ENCODE results near the gene GNAL. TPM values are rescaled to one million over a fixed set of nuclear protein-coding genes. Genes with fewer than 3 reads are reported as not detected.
A peak's percentile ranks its signal among the peaks of the same experiment; 100 is the strongest.

GNAL gene
- total RNA-seq, 1 donor from 2014 or later, result 26.8 TPM

DNA sequence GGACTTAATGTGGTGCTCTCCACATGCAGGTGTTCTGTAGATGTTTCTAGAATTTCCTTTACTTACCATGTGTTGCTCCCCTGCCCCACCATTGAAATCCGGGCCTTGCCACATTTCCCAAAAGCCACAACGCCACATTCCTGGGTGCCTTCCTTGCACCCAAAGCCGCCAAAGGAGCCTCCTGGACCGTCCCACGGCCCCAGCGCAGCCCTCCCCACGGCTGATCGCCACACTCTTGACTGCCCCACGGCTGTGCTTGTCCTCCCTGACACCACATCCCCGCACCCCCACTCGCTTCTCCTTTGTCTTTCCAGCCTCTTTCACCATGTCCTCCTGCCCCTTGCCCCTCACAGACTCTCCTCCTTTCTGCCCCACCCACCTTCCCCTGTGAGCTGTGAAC is 121.9 kb downstream of the GNAL start:
- H3K9ac ChIP-seq, result no peak overlapping the region
- no peak overlapping the region for H3K27ac ChIP-seq
- H3K4me2 ChIP-seq, result no peak overlapping the region
- peaks cover 20% of the 10 kb centered on the region for H3F3A ChIP-seq (ENCODE audit: low read depth)
- DNase-seq (ENCODE audit: low spot score), result no peak
- Mint-ChIP-seq H3K27ac (peak overlapping the region; percentile 11), H3K36me3 (no peaks in the 10 kb centered on the region), H3K27me3 (ENCODE audit: insufficient read depth, low read depth) (peaks cover 5% of the 10 kb centered on the region), H3K4me1 (peaks cover 42% of the 10 kb centered on the region), H3K9me3 (no peaks in the 10 kb centered on the region), H3K4me3 (no peak overlapping the region)
- H3K4me1 ChIP-seq, result peaks cover 24% of the 10 kb centered on the region
- H2AFZ ChIP-seq (replicated peaks), result no peak overlapping the region
- H3K4me3 ChIP-seq, result no peak overlapping the region
- H3K36me3 ChIP-seq, result no peaks in the 10 kb centered on the region
- TF ChIP-seq, protein P1, sequence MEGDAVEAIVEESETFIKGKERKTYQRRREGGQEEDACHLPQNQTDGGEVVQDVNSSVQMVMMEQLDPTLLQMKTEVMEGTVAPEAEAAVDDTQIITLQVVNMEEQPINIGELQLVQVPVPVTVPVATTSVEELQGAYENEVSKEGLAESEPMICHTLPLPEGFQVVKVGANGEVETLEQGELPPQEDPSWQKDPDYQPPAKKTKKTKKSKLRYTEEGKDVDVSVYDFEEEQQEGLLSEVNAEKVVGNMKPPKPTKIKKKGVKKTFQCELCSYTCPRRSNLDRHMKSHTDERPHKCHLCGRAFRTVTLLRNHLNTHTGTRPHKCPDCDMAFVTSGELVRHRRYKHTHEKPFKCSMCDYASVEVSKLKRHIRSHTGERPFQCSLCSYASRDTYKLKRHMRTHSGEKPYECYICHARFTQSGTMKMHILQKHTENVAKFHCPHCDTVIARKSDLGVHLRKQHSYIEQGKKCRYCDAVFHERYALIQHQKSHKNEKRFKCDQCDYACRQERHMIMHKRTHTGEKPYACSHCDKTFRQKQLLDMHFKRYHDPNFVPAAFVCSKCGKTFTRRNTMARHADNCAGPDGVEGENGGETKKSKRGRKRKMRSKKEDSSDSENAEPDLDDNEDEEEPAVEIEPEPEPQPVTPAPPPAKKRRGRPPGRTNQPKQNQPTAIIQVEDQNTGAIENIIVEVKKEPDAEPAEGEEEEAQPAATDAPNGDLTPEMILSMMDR (IDR thresholded peaks at IDR 0.05), result no peak
- TF ChIP-seq EZH2phosphoT487 (IDR thresholded peaks at IDR 0.05) (no peak), EZH2 (IDR thresholded peaks at IDR 0.05) (no peak)
- H3K9me3 ChIP-seq (ENCODE audit: low read depth), result no peaks in the 10 kb centered on the region
- no peaks in the 10 kb centered on the region for H3K27me3 ChIP-seq
- H3K79me2 ChIP-seq (ENCODE audit: low read depth), result no peaks in the 10 kb centered on the region
- no peaks in the 10 kb centered on the region for H4K20me1 ChIP-seq (ENCODE audit: low read depth)

DNA sequence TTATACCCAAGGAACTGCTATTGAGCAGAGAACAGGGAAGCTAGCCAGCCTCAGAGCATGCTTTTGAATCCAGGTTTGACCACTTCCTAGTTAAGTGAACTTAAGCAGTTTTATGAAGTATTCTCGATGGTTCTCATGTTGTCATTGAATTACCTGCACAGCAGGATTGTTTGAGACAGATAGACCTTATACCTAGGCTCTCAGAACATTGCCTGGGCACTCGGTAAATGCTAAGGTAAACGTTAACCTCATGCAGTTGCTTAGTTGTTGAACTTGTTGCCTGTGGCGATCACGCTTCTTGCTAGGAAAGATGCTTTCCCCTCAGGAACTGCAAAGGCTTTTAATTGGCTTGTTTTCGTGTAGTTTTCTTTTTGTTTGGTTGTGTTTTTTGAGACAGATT is 128.2 kb downstream of the GNAL start:
- DNase-seq (ENCODE audit: low spot score), result no peak
- no peaks in the 10 kb centered on the region for H3K9me3 ChIP-seq (ENCODE audit: low read depth)
- no peak overlapping the region for H3K9ac ChIP-seq
- no peaks in the 10 kb centered on the region for H3K4me1 ChIP-seq
- H3F3A ChIP-seq (ENCODE audit: low read depth), result no peaks in the 10 kb centered on the region
- no peak overlapping the region for H3K4me3 ChIP-seq
- no peaks in the 10 kb centered on the region for H3K36me3 ChIP-seq
- H3K27me3 Mint-ChIP-seq (ENCODE audit: insufficient read depth, low read depth), result peaks cover 5% of the 10 kb centered on the region
- no peaks in the 10 kb centered on the region for H3K4me1 Mint-ChIP-seq
- H4K20me1 ChIP-seq (ENCODE audit: low read depth), result no peaks in the 10 kb centered on the region
- H3K27ac Mint-ChIP-seq, result no peak overlapping the region
- H2AFZ ChIP-seq (replicated peaks), result no peak overlapping the region
- H3K79me2 ChIP-seq (ENCODE audit: low read depth), result no peaks in the 10 kb centered on the region
- H3K36me3 Mint-ChIP-seq, result no peaks in the 10 kb centered on the region
- H3K9me3 Mint-ChIP-seq, result peaks cover 5% of the 10 kb centered on the region
- TF ChIP-seq EZH2 (IDR thresholded peaks at IDR 0.05) (no peak), EZH2phosphoT487 (IDR thresholded peaks at IDR 0.05) (no peak)
- TF ChIP-seq, protein P1 (IDR thresholded peaks at IDR 0.05), result no peak
- no peak overlapping the region for H3K4me2 ChIP-seq
- no peak overlapping the region for H3K27ac ChIP-seq
- no peak overlapping the region for H3K4me3 Mint-ChIP-seq
- no peaks in the 10 kb centered on the region for H3K27me3 ChIP-seq

DNA sequence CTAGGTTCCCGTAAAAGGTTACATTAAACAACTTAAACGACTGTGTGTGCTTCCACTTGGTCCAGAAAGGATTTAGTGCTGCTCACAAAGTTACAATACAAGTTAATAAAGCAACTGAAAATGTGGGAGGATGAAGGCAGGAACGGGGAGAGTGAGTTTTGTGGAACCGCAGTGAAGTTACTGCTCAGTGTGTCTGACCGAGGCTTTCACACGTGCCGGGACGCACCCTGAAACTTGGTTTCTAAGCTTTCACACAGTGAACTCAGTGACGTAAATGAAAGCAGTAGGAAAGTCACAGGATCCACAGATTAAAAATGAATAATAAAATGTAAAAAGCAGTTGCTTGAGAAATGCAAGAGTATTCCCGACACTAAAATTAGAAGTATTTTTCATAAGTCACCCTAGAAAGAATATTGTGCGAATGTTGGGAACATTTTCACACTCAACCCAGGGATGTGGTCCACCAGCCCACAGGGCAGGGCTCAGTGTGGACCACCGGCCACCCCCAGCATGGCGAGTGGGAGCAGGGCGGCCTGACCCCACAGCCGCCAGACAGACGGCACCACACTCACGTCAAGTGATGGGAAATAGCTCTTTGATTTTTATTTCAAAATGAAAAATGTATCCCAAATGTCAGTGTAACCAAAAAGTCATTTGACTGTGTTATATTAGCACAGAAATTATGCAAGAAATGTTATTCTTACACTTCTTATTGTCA is 129.6 kb downstream of the GNAL start:
- H3K9me3 Mint-ChIP-seq, result peaks cover 5% of the 10 kb centered on the region
- Histone ChIP-seq H4K20me1 (ENCODE audit: low read depth) (no peaks in the 10 kb centered on the region), H3K4me3 (no peak overlapping the region), H3K4me2 (no peak overlapping the region), H3K79me2 (ENCODE audit: low read depth) (no peaks in the 10 kb centered on the region), H3K27ac (no peak overlapping the region), H3K36me3 (no peaks in the 10 kb centered on the region), H3F3A (ENCODE audit: low read depth) (no peaks in the 10 kb centered on the region), H2AFZ (replicated peaks) (no peak overlapping the region), H3K4me1 (no peaks in the 10 kb centered on the region), H3K27me3 (no peaks in the 10 kb centered on the region), H3K9me3 (ENCODE audit: low read depth) (no peaks in the 10 kb centered on the region), H3K9ac (no peak overlapping the region)
- H3K4me3 Mint-ChIP-seq, result no peak overlapping the region
- DNase-seq (ENCODE audit: low spot score), result no peak
- no peak overlapping the region for H3K27ac Mint-ChIP-seq
- peaks cover 8% of the 10 kb centered on the region for H3K4me1 Mint-ChIP-seq
- TF ChIP-seq, protein P1 (IDR thresholded peaks at IDR 0.05), result no peak
- TF ChIP-seq EZH2phosphoT487 (IDR thresholded peaks at IDR 0.05) (no peak), EZH2 (IDR thresholded peaks at IDR 0.05) (no peak)
- H3K27me3 Mint-ChIP-seq (ENCODE audit: insufficient read depth, low read depth), result peaks cover 4% of the 10 kb centered on the region
- no peaks in the 10 kb centered on the region for H3K36me3 Mint-ChIP-seq

Data from neural progenitor cell (in vitro differentiated cells).